HepG2 (cell line): ENCODE data around the gene TAT. TPM values are rescaled to one million over a fixed set of nuclear protein-coding genes. Genes with fewer than 3 reads are reported as not detected.
"Not testable (repeated sequence)": the region's sequence is repeated elsewhere in the genome, so short reads cannot be mapped to it uniquely, and the experiment has no call there.

ENCODE experiments used
- ATAC-seq: fragments of 200-7000 bp; cut with Tn5 transposase; 3 replicates; pipeline ENCODE4 v1.9.1; 2020; ENCODE audit warnings: mild to moderate bottlenecking, moderate library complexity
- BruUV-seq: library from RNA; stranded (reverse); fragments of 400-500 nt; replicated peaks from 2 replicates; lab custom pipeline; 2021; lab: Mats Ljungman, UMichigan
- CTCF ChIA-PET: fragments of 300-600 bp; formaldehyde crosslinking; extraction: SDS; loops from one replicate; lab custom pipeline; 2021; ENCODE audit warnings: low total read pairs, inconsistent platforms, low intra/inter-chr PET ratio; lab: Yijun Ruan, JAX
- POLR2A ChIA-PET: fragments of 350-600 bp; sonication (Branson Sonifier 250); formaldehyde crosslinking; loops from one replicate; lab custom pipeline; 2020; ENCODE audit warnings: antibody characterized with exemption, inconsistent platforms; lab: Yijun Ruan, JAX
- DNase-seq: peaks from one replicate; pipeline ENCODE4 v3.0.0-alpha.2; 2015; ENCODE audit warnings: low spot score
- FAIRE-seq: peaks from 3 replicates; lab custom pipeline; 2011; peaks lifted over from hg19 to GRCh38; lab: Jason Lieb, UNC
- H2AFZ ChIP-seq: one replicate; pipeline ENCODE4 v1.6.1; 2011; ENCODE audit warnings: low read length, inconsistent platforms
- H3K27ac ChIP-seq: fragments of 300-600 bp; 3 replicates; pipeline ENCODE4 v1.8.0; 2011; ENCODE audit warnings: mixed run types, mild to moderate bottlenecking, mixed read lengths, low read length, inconsistent platforms; ENCODE audit not compliant: insufficient read depth; ENCODE audit errors: extremely low read length
- H3K27me3 ChIP-seq, 2 experiments: fragments of 200-600 bp in 1 of 2; 2 replicates in 1 of 2; 3 replicates in 1 of 2; pipeline versions ENCODE4 v1.6.0 to v1.8.0; 2011; ENCODE audit warnings: low read length in 2 of 2, mild to moderate bottlenecking in 2 of 2, moderate library complexity in 2 of 2, inconsistent platforms in 1 of 2; ENCODE audit not compliant: insufficient read depth in 2 of 2, control insufficient read depth in 1 of 2
- H3K36me3 ChIP-seq, 2 experiments: fragments of 200-600 bp in 1 of 2; replicated peaks in 1 of 2; 2 replicates in 1 of 2; 3 replicates in 1 of 2; pipeline versions ENCODE4 v1.5.1 to v1.8.0; 2011; ENCODE audit warnings: low read length in 2 of 2, inconsistent platforms in 1 of 2; ENCODE audit not compliant: insufficient read depth in 2 of 2, control insufficient read depth in 1 of 2
- H3K4me1 ChIP-seq: 2 replicates; pipeline ENCODE4 v1.5.1; 2012; ENCODE audit warnings: low read length, inconsistent platforms; ENCODE audit not compliant: insufficient read depth
- H3K4me2 ChIP-seq: 2 replicates; pipeline ENCODE4 v1.6.0; 2011; ENCODE audit warnings: low read depth, low read length, inconsistent platforms
- H3K4me3 ChIP-seq, 3 experiments: fragments of 200-600 bp in 1 of 3; sonication (generic), shearing (Covaris generic) in 1 of 3; replicated peaks in 1 of 3; 2 replicates each; pipeline ENCODE4 v1.5.1; 2011 to 2016; ENCODE audit warnings: low read length in 3 of 3, inconsistent platforms in 2 of 3, low read depth in 2 of 3, mild to moderate bottlenecking in 2 of 3, control low read depth in 1 of 3, mixed read lengths in 1 of 3; ENCODE audit not compliant: insufficient read depth in 1 of 3
- H3K79me2 ChIP-seq: one replicate; pipeline ENCODE4 v1.6.1; 2011; ENCODE audit warnings: low read length, inconsistent platforms; ENCODE audit not compliant: insufficient read depth
- H3K9ac ChIP-seq: 2 replicates; pipeline ENCODE4 v1.6.0; 2011; ENCODE audit warnings: mild to moderate bottlenecking, low read depth, low read length, inconsistent platforms; ENCODE audit not compliant: insufficient read depth
- H3K9me3 ChIP-seq: 2 replicates; pipeline ENCODE4 v1.5.1; 2012; ENCODE audit warnings: mild to moderate bottlenecking, low read length
- H4K20me1 ChIP-seq: 2 replicates; pipeline ENCODE4 v1.6.0; 2011; ENCODE audit warnings: inconsistent platforms, mild to moderate bottlenecking, low read length, moderate library complexity; ENCODE audit not compliant: insufficient read depth
- KDM1A ChIP-seq: IDR thresholded peaks from 2 replicates; pipeline ENCODE4 v1.6.1; 2016; ENCODE audit warnings: missing compliant biosample characterization
- MTF2 ChIP-seq: sonication (generic); formaldehyde crosslinking; IDR thresholded peaks from 2 replicates; pipeline ENCODE4 v1.5.0; 2020; ENCODE audit warnings: missing genetic modification reagents, borderline replicate concordance
- NPAS2 ChIP-seq: sonication (generic); formaldehyde crosslinking; IDR thresholded peaks from 2 replicates; pipeline ENCODE4 v1.8.0; 2022; ENCODE audit warnings: mild to moderate bottlenecking, missing genetic modification reagents, borderline replicate concordance
- RAD21 ChIP-seq: fragments of 450-650 bp; formaldehyde crosslinking; IDR thresholded peaks from 2 replicates; pipeline ENCODE4 v1.5.0; 2020; ENCODE audit warnings: mild to moderate bottlenecking
- REPIN1 ChIP-seq: sonication (generic); formaldehyde crosslinking; IDR thresholded peaks from 2 replicates; pipeline ENCODE4 v1.8.0; 2022; ENCODE audit warnings: missing genetic modification reagents, low read depth, mild to moderate bottlenecking, borderline replicate concordance
- SRF ChIP-seq: IDR thresholded peaks from 2 replicates; pipeline ENCODE4 v1.6.1; 2011; ENCODE audit warnings: mild to moderate bottlenecking, low read depth, low read length, moderate library complexity
- STAT5B ChIP-seq: sonication (generic); formaldehyde crosslinking; IDR thresholded peaks from 2 replicates; pipeline ENCODE4 v1.4.0; 2020; ENCODE audit warnings: missing genetic modification reagents
- ZNF280D ChIP-seq: sonication (generic); formaldehyde crosslinking; IDR thresholded peaks from 2 replicates; pipeline ENCODE4 v1.5.1; 2020; ENCODE audit warnings: mild to moderate bottlenecking, missing genetic modification reagents
- ZNF468 ChIP-seq: sonication (generic); formaldehyde crosslinking; IDR thresholded peaks from 2 replicates; pipeline ENCODE4 v1.8.0; 2022; ENCODE audit warnings: mild to moderate bottlenecking, moderate library complexity, missing genetic modification reagents
- WGBS: methylation state at CpG from one replicate; pipeline ENCODE4 v1.1.6; 2017; ENCODE audit warnings: low lambda C conversion rate; 5-methylcytosine and 5-hydroxymethylcytosine counted together
- in situ Hi-C: cut with HindIII; loops from 2 replicates; pipeline ENCODE4 v1.10.0; 2017; ENCODE audit warnings: low pct_unique_long_range_greater_than_20kb; ENCODE audit not compliant: extremely low pct_ligation_motif_present
- intact Hi-C: fragments of 100-400 bp; cut with micrococcal nuclease; formaldehyde crosslinking; loops from one replicate; pipeline ENCODE4 v1.10.0; 2022; ENCODE audit not compliant: unreplicated experiment
- polyA plus RNA-seq, 8 experiments: library from polyadenylated mRNA; depleted of rRNA in 3 of 8; stranded (reverse) in 7 of 8; unstranded in 1 of 8; fragments of >200 nt; fragmentation: Illumina TruSeq in 4 of 8; extraction: Trizol in 4 of 8; gene quantifications; 2 replicates each; pipeline versions ENCODE4 v1.2.1 to v1.2.3, GENCODE V29; 2011 to 2016; ENCODE audit warnings: low read depth in 4 of 8, missing spikeins in 1 of 8, mixed read lengths in 1 of 8; ENCODE audit not compliant: insufficient read depth in 1 of 8
- total RNA-seq, 5 experiments: library from RNA; depleted of rRNA; stranded (reverse); fragments of >200 nt; fragmentation: Illumina TruSeq; extraction: Trizol; gene quantifications; 2 replicates each; pipeline ENCODE4 v1.2.3, GENCODE V29; 2016; ENCODE audit warnings: low read depth in 1 of 5
- TF ChIP-seq, protein P1 (sequence below): IDR thresholded peaks from 2 replicates; pipeline ENCODE4 v1.6.1; 2016; ENCODE audit warnings: missing compliant biosample characterization, missing genetic modification reagents, borderline replicate concordance

TAT gene
- total and polyA plus RNA-seq, 2 of the 13 experiments (the other 11 are each of a cell fraction or from before 2014, with no cell fraction given), result 1.6 to 5.8 TPM

DNA sequence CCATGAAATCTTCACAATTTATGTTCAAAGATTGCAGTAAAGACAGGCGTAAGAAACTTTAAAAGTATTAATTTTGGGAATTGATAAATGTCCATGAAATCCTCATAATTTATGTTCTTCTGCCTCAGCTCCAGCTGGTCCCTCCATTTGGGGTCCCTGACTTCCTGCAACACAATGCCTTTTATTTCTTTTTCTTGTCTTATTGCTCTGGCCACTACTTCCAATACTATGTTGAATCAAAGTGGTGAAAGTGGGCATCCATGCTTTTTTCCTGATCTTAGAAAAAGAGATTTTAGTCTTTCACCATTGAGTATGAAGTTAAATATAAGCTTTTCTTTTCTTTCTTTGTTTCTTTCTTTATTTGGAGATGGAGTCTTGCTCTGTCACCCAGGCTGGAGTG is 14.3 kb downstream of the TAT start:
- BruUV-seq, result no TSS peak
- FAIRE-seq (no peak), ATAC-seq (no peak), DNase-seq (no peak)
- H3K4me1 ChIP-seq, result peaks cover 55% of the 10 kb centered on the region
- TF ChIP-seq, protein P1, sequence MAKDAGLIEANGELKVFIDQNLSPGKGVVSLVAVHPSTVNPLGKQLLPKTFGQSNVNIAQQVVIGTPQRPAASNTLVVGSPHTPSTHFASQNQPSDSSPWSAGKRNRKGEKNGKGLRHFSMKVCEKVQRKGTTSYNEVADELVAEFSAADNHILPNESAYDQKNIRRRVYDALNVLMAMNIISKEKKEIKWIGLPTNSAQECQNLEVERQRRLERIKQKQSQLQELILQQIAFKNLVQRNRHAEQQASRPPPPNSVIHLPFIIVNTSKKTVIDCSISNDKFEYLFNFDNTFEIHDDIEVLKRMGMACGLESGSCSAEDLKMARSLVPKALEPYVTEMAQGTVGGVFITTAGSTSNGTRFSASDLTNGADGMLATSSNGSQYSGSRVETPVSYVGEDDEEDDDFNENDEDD (CRISPR knock-in tag), result no peak
- TF ChIP-seq RAD21 (CRISPR knock-in tag), result no peak
- peak; percentile 93 for TF ChIP-seq ZNF280D (CRISPR knock-in tag)
- no peak for TF ChIP-seq ZNF468 (CRISPR knock-in tag)
- TF ChIP-seq MTF2 (CRISPR knock-in tag), result no peak
- TF ChIP-seq SRF, result no peak
- TF ChIP-seq NPAS2 (CRISPR knock-in tag), result no peak
- TF ChIP-seq REPIN1 (CRISPR knock-in tag), result no peak
- peak; percentile 43; the same call in 1 of the 2 replicates for TF ChIP-seq KDM1A
- no peak for TF ChIP-seq STAT5B
- ChIA-PET CTCF (no interaction called here), POLR2A (no interaction called here)
- no peak overlapping the region for H2AFZ ChIP-seq
- H3K27me3 ChIP-seq, result no peaks in the 10 kb centered on the region; a peak in 1 of 5 replicates
- no peaks in the 10 kb centered on the region for H3K79me2 ChIP-seq
- no peak overlapping the region for H3K4me2 ChIP-seq
- in situ Hi-C loops (no loop called here), intact Hi-C loops (no loop called here)
- H3K36me3 ChIP-seq, result no peaks in the 10 kb centered on the region
- peaks cover 9% of the 10 kb centered on the region for H3K9me3 ChIP-seq
- no peak overlapping the region for H3K27ac ChIP-seq
- H4K20me1 ChIP-seq, result no peaks in the 10 kb centered on the region
- WGBS, result 95% methylated on average over 1 of the region's 1 CpG
- no peak overlapping the region for H3K4me3 ChIP-seq
- H3K9ac ChIP-seq, result no peak overlapping the region

- H3K79me2 ChIP-seq, FAIRE-seq, H4K20me1 ChIP-seq, H3K36me3 ChIP-seq, CTCF ChIA-PET, BruUV-seq, H3K27me3 ChIP-seq, H3K4me3 ChIP-seq, H3K4me2 ChIP-seq, H3K27ac ChIP-seq, DNase-seq, H2AFZ ChIP-seq, H3K9me3 ChIP-seq, POLR2A ChIA-PET, H3K9ac ChIP-seq, intact Hi-C loops, in situ Hi-C loops, ATAC-seq: not testable (repeated sequence)
- 91% methylated on average over 7 of the region's 8 CpGs for WGBS
- peaks cover 58% of the 10 kb centered on the region for H3K4me1 ChIP-seq
These were observed 15.0 kb downstream of the TAT start for GRCh38 chr16:71561886-71562285.
